Activated CD4-positive, alpha-beta T cell treated with anti-CD3 and anti-CD28 coated beads, Interleukin-2, amount 50 U/mL, for 48 hours (primary cell): ENCODE results near the gene AAMP.

ENCODE experiments used
- DNase-seq, 2 experiments: peaks; one replicate each; pipeline ENCODE4 v3.0.0-alpha.2; 2020

The AAMP gene

GRCh38 chr2:218218268-218219185 is 51.4 kb downstream of the AAMP start:
- DNase-seq, result peak in 1 of 2 experiments; percentile 35

GRCh38 chr2:218217360-218218267 is 52.3 kb downstream of the AAMP start:
- peak; percentile 78 to 83 for DNase-seq

- peak; percentile 94 to 96 for DNase-seq
Observed at GRCh38 chr2:218216674-218217359, 53.1 kb downstream of the AAMP start, which contains the start of gene ARPC2. Gene ARPC2, plus strand, starts transcription at chr2:218217189. Its CDS starts 282 bp downstream, at chr2:218217471.

DNA sequence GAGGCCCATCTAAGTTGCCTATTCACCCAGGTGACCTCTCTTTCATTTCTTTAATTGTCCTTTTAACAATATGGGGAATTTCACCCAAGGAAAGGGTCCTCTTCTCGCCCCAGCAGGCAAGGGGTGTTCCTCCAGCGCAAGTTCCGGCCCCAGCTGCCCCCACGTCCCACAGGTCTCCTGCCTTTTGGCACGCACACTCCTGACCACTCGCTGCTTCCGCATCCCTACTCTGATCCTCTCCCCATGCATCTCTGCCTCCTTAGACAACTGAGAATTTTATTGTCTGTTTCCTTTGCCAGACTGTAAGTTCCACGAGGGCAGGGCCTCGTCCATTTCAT is 53.6 kb downstream of the AAMP start:
- DNase-seq, result no peak
